Non-pigmented ciliary epithelial cell (primary cell): Measurements from ENCODE around the gene NME4.

Experiments used
- DNase-seq: peaks from one replicate; pipeline ENCODE4 v3.0.0-alpha.2; 2010; ENCODE audit warnings: low read depth

NME4 gene

GRCh38 chr16:363766-364490 lies 33.1 kb upstream of the NME4 start:
- no peak for DNase-seq

GRCh38 chr16:364595-365491 lies 32.2 kb upstream of the NME4 start:
- DNase-seq: no peak

- DNase-seq: no peak
Observed at GRCh38 chr16:366476-366875, 30.5 kb upstream of the NME4 start.

GRCh38 chr16:367333-367903 lies 29.6 kb upstream of the NME4 start:
- no peak for DNase-seq

GRCh38 chr16:368388-369158 lies 28.4 kb upstream of the NME4 start:
- DNase-seq: no peak

- DNase-seq: no peak
Observed at GRCh38 chr16:369275-369865, 27.6 kb upstream of the NME4 start.

GRCh38 chr16:369866-370436 lies 27.0 kb upstream of the NME4 start:
- DNase-seq: no peak

- DNase-seq: peak; percentile 84
Observed at GRCh38 chr16:370443-370842, 26.6 kb upstream of the NME4 start, which contains the start of gene MRPL28. Gene MRPL28 (minus strand): TSS chr16:370538. CDS start chr16:370218, 320 bp downstream.

GRCh38 chr16:370979-371514 lies 26.0 kb upstream of the NME4 start:
- DNase-seq: no peak

- DNase-seq: no peak
Observed at GRCh38 chr16:371515-372301, 25.3 kb upstream of the NME4 start.

- no peak for DNase-seq
Observed at GRCh38 chr16:372302-372983, 24.6 kb upstream of the NME4 start.

GRCh38 chr16:373020-373598 lies 23.9 kb upstream of the NME4 start:
- DNase-seq: no peak

- DNase-seq: no peak
Observed at GRCh38 chr16:373848-374615, 23.0 kb upstream of the NME4 start.

- DNase-seq: no peak
Observed at GRCh38 chr16:374616-374926, 22.4 kb upstream of the NME4 start.

- no peak for DNase-seq
Observed at GRCh38 chr16:375212-375611, 21.8 kb upstream of the NME4 start.

- DNase-seq: no peak
Observed at GRCh38 chr16:375927-376816, 20.8 kb upstream of the NME4 start.

- no peak for DNase-seq
Observed at GRCh38 chr16:376817-377418, 20.1 kb upstream of the NME4 start.
